GM19099 (cell line): ENCODE data around the gene PCDHGC5.

ENCODE experiments used
- POLR2A ChIP-seq: IDR thresholded peaks from 3 replicates; pipeline ENCODE4 v1.6.1; 2011; ENCODE audit warnings: low read depth; ENCODE audit not compliant: insufficient read length; ENCODE audit errors: extremely low read depth

PCDHGC5 gene

GRCh38 chr5:141488591-141489561, at the start of gene PCDHGC5:
PCDHGC5 (plus strand) TSS chr5:141489081; CDS start chr5:141489241, 160 bp downstream.
- no peak for TF ChIP-seq POLR2A

GRCh38 chr5:141439411-141440141, 49.3 kb upstream of the PCDHGC5 start:
- no peak for TF ChIP-seq POLR2A

GRCh38 chr5:141440341-141440740, 48.5 kb upstream of the PCDHGC5 start:
- no peak for TF ChIP-seq POLR2A

GRCh38 chr5:141441571-141442170, 47.2 kb upstream of the PCDHGC5 start:
- no peak for TF ChIP-seq POLR2A

- no peak for TF ChIP-seq POLR2A
These were observed 23.5 kb upstream of the PCDHGC5 start for GRCh38 chr5:141465351-141465750.

GRCh38 chr5:141475625-141476131, 13.2 kb upstream of the PCDHGC5 start, which contains the start of gene PCDHGC3:
PCDHGC3 (plus strand) TSS chr5:141475966; CDS start chr5:141476117, 151 bp downstream.
- no peak for TF ChIP-seq POLR2A

GRCh38 chr5:141476132-141476911, 12.6 kb upstream of the PCDHGC5 start:
- TF ChIP-seq POLR2A = no peak

GRCh38 chr5:141477044-141477575, 11.8 kb upstream of the PCDHGC5 start:
- TF ChIP-seq POLR2A = no peak

GRCh38 chr5:141477815-141478214, 11.1 kb upstream of the PCDHGC5 start:
- no peak for TF ChIP-seq POLR2A

- no peak for TF ChIP-seq POLR2A
These were observed 10.4 kb upstream of the PCDHGC5 start for GRCh38 chr5:141478321-141478945.

- TF ChIP-seq POLR2A = no peak
These were observed 9.1 kb upstream of the PCDHGC5 start for GRCh38 chr5:141479776-141480175.

- no peak for TF ChIP-seq POLR2A
These were observed 5.0 kb upstream of the PCDHGC5 start for GRCh38 chr5:141483902-141484301.

- no peak for TF ChIP-seq POLR2A
These were observed 4.6 kb upstream of the PCDHGC5 start for GRCh38 chr5:141484310-141484640.
